GM19438 (cell line): Measurements from ENCODE around the gene DUS1L.

Experiments used
- ATAC-seq: cut with Tn5 transposase; IDR thresholded peaks from one replicate; pipeline ENCODE4 v1.9.1; 2021; ENCODE audit warnings: low read depth; ENCODE audit not compliant: unreplicated experiment

Gene DUS1L

GRCh38 chr17:82029990-82030469 lies 35.6 kb downstream of the DUS1L start:
- ATAC-seq = no peak

- ATAC-seq = no peak
These were observed 36.2 kb downstream of the DUS1L start for GRCh38 chr17:82029391-82029790.

GRCh38 chr17:82028966-82029365 lies 36.6 kb downstream of the DUS1L start:
- ATAC-seq = no peak

GRCh38 chr17:82028246-82028645 lies 37.4 kb downstream of the DUS1L start:
- ATAC-seq = no peak

- no peak for ATAC-seq
These were observed 40.0 kb downstream of the DUS1L start for GRCh38 chr17:82025401-82026107.

GRCh38 chr17:82024859-82025258 lies 40.7 kb downstream of the DUS1L start:
- ATAC-seq = no peak

GRCh38 chr17:82023447-82024241 lies 42.0 kb downstream of the DUS1L start:
- peak; percentile 2 for ATAC-seq

- peak; percentile 82 for ATAC-seq
These were observed 42.6 kb downstream of the DUS1L start, which contains the start of gene LRRC45 for GRCh38 chr17:82022981-82023446. TSS of gene LRRC45 (plus strand) at chr17:82023305. CDS start at chr17:82023644, 339 bp downstream.

- no peak for ATAC-seq
These were observed 43.2 kb downstream of the DUS1L start, which contains the start of gene CENPX for GRCh38 chr17:82022310-82022980. TSS of gene CENPX (minus strand) at chr17:82022878. CDS start at chr17:82022861, 17 bp downstream.

GRCh38 chr17:82021900-82022309 lies 43.7 kb downstream of the DUS1L start:
- ATAC-seq = no peak

- no peak for ATAC-seq
These were observed 44.3 kb downstream of the DUS1L start for GRCh38 chr17:82021107-82021899.

GRCh38 chr17:82020572-82021106 lies 45.0 kb downstream of the DUS1L start:
- no peak for ATAC-seq

- ATAC-seq = no peak
These were observed 45.7 kb downstream of the DUS1L start for GRCh38 chr17:82019690-82020571.

- ATAC-seq = no peak
These were observed 46.5 kb downstream of the DUS1L start for GRCh38 chr17:82018989-82019689.

GRCh38 chr17:82018152-82018988 lies 47.2 kb downstream of the DUS1L start:
- ATAC-seq = no peak

GRCh38 chr17:82017612-82018151 lies 47.9 kb downstream of the DUS1L start:
- no peak for ATAC-seq

GRCh38 chr17:82016875-82017459 lies 48.6 kb downstream of the DUS1L start:
- no peak for ATAC-seq
